NCI-H2107 treated with DMSO at 0.1 percent for 48 hours (cell line): ENCODE measurements around the gene ARL16.

ENCODE experiments used
- DNase-seq: peaks from one replicate; lab custom pipeline; 2025; ENCODE audit not compliant: unreplicated experiment; lab: John Stamatoyannopoulos, UW

Gene ARL16

GRCh38 chr17:81713004-81713555, 29.5 kb upstream of the ARL16 start:
- no peak for DNase-seq

GRCh38 chr17:81712468-81713003, 28.9 kb upstream of the ARL16 start:
- DNase-seq, result no peak

- DNase-seq, result peak; percentile 37
These were observed 28.3 kb upstream of the ARL16 start, which contains the start of gene SLC25A10 for GRCh38 chr17:81711814-81712467. SLC25A10 (plus strand) TSS chr17:81712284; CDS start chr17:81712427, 143 bp downstream.

GRCh38 chr17:81710514-81711308, 27.1 kb upstream of the ARL16 start:
- DNase-seq, result no peak

GRCh38 chr17:81708739-81709185, 25.2 kb upstream of the ARL16 start:
- DNase-seq, result no peak

GRCh38 chr17:81707725-81708646, 24.4 kb upstream of the ARL16 start:
- no peak for DNase-seq

GRCh38 chr17:81706757-81707624, 23.4 kb upstream of the ARL16 start:
- no peak for DNase-seq

GRCh38 chr17:81706232-81706611, 22.6 kb upstream of the ARL16 start:
- no peak for DNase-seq

GRCh38 chr17:81705518-81706231, 22.1 kb upstream of the ARL16 start:
- no peak for DNase-seq

GRCh38 chr17:81703747-81704654, 20.4 kb upstream of the ARL16 start:
- DNase-seq, result no peak

GRCh38 chr17:81702934-81703746, 19.5 kb upstream of the ARL16 start, which contains the start of gene MRPL12:
MRPL12 (plus strand) TSS chr17:81703367; CDS start chr17:81703502, 135 bp downstream.
- peak; percentile 81 for DNase-seq

- no peak for DNase-seq
These were observed 17.9 kb upstream of the ARL16 start for GRCh38 chr17:81701288-81702071.

- no peak for DNase-seq
These were observed 17.0 kb upstream of the ARL16 start for GRCh38 chr17:81700353-81701287.

- DNase-seq, result no peak
These were observed 13.9 kb upstream of the ARL16 start for GRCh38 chr17:81697261-81698044.
